Measurements from ENCODE around the gene TPK1. TPM values are rescaled to one million over a fixed set of nuclear protein-coding genes. Genes with fewer than 3 reads are reported as not detected.

The TPK1 gene
- polyA plus RNA-seq, 1 of the 3 experiments (the other 2 are of a cell fraction): 3.3 TPM

- ChIA-PET POLR2A (no interaction called here), CTCF (no interaction called here)
- H3K4me1 ChIP-seq (ENCODE audit: control insufficient read depth in 1 of 2, insufficient read depth in 2 of 2, low read depth in 1 of 2, low read length in 1 of 2): peaks cover 4 to 26% of the 10 kb centered on the region in 2 experiments; a peak in 3 of 4 replicates
- H2AFZ ChIP-seq (ENCODE audit: low read depth): no peak overlapping the region
- no peaks in the 10 kb centered on the region for H4K20me1 ChIP-seq (ENCODE audit: insufficient read depth)
- peaks cover 4% of the 10 kb centered on the region for H3F3A ChIP-seq (replicated peaks; ENCODE audit: insufficient read depth)
- TF ChIP-seq TAF1 (IDR thresholded peaks at IDR 0.05; ENCODE audit: borderline replicate concordance, low read depth, low read length) (no peak), MEF2A (IDR thresholded peaks at IDR 0.05; ENCODE audit: borderline replicate concordance, low read depth) (no peak), EZH2phosphoT487 (IDR thresholded peaks at IDR 0.05; ENCODE audit: borderline replicate concordance, low read depth) (no peak), NFIC (IDR thresholded peaks at IDR 0.05; ENCODE audit: borderline replicate concordance) (no peak), PBX3 (IDR thresholded peaks at IDR 0.05) (no peak), GATA2 (CRISPR knock-in tag; IDR thresholded peaks at IDR 0.05) (no peak)
- H3K9ac ChIP-seq: no peak overlapping the region
- no peaks in the 10 kb centered on the region for H3K36me3 ChIP-seq (replicated peaks in 1 of 2; ENCODE audit: control insufficient read depth in 1 of 2, insufficient read depth in 2 of 2, low read length in 1 of 2)
- WGBS (ENCODE audit: low lambda C conversion rate): 43% methylated on average over 3 of the region's 3 CpGs
- no peak for DNase-seq
- H3K4me3 ChIP-seq (ENCODE audit: low read depth in 2 of 2, low read length in 1 of 2): no peak overlapping the region
- H3K79me2 ChIP-seq (ENCODE audit: insufficient read depth): no peaks in the 10 kb centered on the region
- no peak overlapping the region for H3K27ac ChIP-seq (ENCODE audit: low read depth in 2 of 2, low read length in 1 of 2)
- H3K9me2 ChIP-seq: no peaks in the 10 kb centered on the region
- H3K27me3 ChIP-seq (ENCODE audit: insufficient read depth): no peaks in the 10 kb centered on the region
- H3K9me3 ChIP-seq: no peaks in the 10 kb centered on the region
- H3K4me2 ChIP-seq: no peak overlapping the region
Measured at GRCh38 chr7:144822223-144822622, 13.6 kb downstream of the TPK1 start.

GRCh38 chr7:144821067-144821466 lies 14.8 kb downstream of the TPK1 start:
- ChIA-PET POLR2A (no interaction called here), CTCF (no interaction called here)
- Histone ChIP-seq H2AFZ (ENCODE audit: low read depth) (no peak overlapping the region), H4K20me1 (ENCODE audit: insufficient read depth) (no peaks in the 10 kb centered on the region), H3K36me3 (replicated peaks in 1 of 2; ENCODE audit: control insufficient read depth in 1 of 2, insufficient read depth in 2 of 2, low read length in 1 of 2) (no peaks in the 10 kb centered on the region), H3K4me2 (no peak overlapping the region), H3K4me1 (ENCODE audit: control insufficient read depth in 1 of 2, insufficient read depth in 2 of 2, low read depth in 1 of 2, low read length in 1 of 2) (peaks cover 4 to 22% of the 10 kb centered on the region in 2 experiments; a peak in 3 of 4 replicates), H3K27me3 (ENCODE audit: insufficient read depth) (no peaks in the 10 kb centered on the region), H3F3A (replicated peaks; ENCODE audit: insufficient read depth) (peaks cover 4% of the 10 kb centered on the region), H3K4me3 (ENCODE audit: low read depth in 2 of 2, low read length in 1 of 2) (no peak overlapping the region), H3K9me2 (no peaks in the 10 kb centered on the region), H3K79me2 (ENCODE audit: insufficient read depth) (no peaks in the 10 kb centered on the region), H3K9me3 (no peaks in the 10 kb centered on the region), H3K27ac (ENCODE audit: low read depth in 2 of 2, low read length in 1 of 2) (no peak overlapping the region), H3K9ac (no peak overlapping the region)
- no peak for DNase-seq
- WGBS (ENCODE audit: low lambda C conversion rate): 49% methylated on average over 4 of the region's 4 CpGs
- no peak for TF ChIP-seq POLR2AphosphoS5 (IDR thresholded peaks at IDR 0.05; ENCODE audit: low read depth, low read length)
- TF ChIP-seq TAF1 (IDR thresholded peaks at IDR 0.05; ENCODE audit: borderline replicate concordance, low read depth, low read length): no peak
- TF ChIP-seq JUND (IDR thresholded peaks at IDR 0.05): no peak
- TF ChIP-seq, protein P1, sequence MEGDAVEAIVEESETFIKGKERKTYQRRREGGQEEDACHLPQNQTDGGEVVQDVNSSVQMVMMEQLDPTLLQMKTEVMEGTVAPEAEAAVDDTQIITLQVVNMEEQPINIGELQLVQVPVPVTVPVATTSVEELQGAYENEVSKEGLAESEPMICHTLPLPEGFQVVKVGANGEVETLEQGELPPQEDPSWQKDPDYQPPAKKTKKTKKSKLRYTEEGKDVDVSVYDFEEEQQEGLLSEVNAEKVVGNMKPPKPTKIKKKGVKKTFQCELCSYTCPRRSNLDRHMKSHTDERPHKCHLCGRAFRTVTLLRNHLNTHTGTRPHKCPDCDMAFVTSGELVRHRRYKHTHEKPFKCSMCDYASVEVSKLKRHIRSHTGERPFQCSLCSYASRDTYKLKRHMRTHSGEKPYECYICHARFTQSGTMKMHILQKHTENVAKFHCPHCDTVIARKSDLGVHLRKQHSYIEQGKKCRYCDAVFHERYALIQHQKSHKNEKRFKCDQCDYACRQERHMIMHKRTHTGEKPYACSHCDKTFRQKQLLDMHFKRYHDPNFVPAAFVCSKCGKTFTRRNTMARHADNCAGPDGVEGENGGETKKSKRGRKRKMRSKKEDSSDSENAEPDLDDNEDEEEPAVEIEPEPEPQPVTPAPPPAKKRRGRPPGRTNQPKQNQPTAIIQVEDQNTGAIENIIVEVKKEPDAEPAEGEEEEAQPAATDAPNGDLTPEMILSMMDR (IDR thresholded peaks at IDR 0.05): no peak
- TF ChIP-seq FOSL2 (IDR thresholded peaks at IDR 0.05; ENCODE audit: borderline replicate concordance, low read depth): no peak
- TF ChIP-seq, protein P2, sequence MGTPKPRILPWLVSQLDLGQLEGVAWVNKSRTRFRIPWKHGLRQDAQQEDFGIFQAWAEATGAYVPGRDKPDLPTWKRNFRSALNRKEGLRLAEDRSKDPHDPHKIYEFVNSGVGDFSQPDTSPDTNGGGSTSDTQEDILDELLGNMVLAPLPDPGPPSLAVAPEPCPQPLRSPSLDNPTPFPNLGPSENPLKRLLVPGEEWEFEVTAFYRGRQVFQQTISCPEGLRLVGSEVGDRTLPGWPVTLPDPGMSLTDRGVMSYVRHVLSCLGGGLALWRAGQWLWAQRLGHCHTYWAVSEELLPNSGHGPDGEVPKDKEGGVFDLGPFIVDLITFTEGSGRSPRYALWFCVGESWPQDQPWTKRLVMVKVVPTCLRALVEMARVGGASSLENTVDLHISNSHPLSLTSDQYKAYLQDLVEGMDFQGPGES (IDR thresholded peaks at IDR 0.05; ENCODE audit: low read depth, low read length): no peak
- TF ChIP-seq, protein P3, sequence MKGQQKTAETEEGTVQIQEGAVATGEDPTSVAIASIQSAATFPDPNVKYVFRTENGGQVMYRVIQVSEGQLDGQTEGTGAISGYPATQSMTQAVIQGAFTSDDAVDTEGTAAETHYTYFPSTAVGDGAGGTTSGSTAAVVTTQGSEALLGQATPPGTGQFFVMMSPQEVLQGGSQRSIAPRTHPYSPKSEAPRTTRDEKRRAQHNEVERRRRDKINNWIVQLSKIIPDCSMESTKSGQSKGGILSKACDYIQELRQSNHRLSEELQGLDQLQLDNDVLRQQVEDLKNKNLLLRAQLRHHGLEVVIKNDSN (IDR thresholded peaks at IDR 0.05; ENCODE audit: borderline replicate concordance, low read depth): no peak
- TF ChIP-seq RAD21 (IDR thresholded peaks at IDR 0.05; ENCODE audit: low read length): no peak
- no peak for TF ChIP-seq MAX (IDR thresholded peaks at IDR 0.05; ENCODE audit: low read depth)
- TF ChIP-seq NFIC (IDR thresholded peaks at IDR 0.05; ENCODE audit: borderline replicate concordance): no peak
- TF ChIP-seq EP300 (IDR thresholded peaks at IDR 0.05; ENCODE audit: borderline replicate concordance in 1 of 2, low read depth in 1 of 2, low read length in 1 of 2): no peak
- TF ChIP-seq MEF2A (IDR thresholded peaks at IDR 0.05; ENCODE audit: borderline replicate concordance, low read depth): no peak
- TF ChIP-seq USF2 (IDR thresholded peaks at IDR 0.05; ENCODE audit: borderline replicate concordance, low read depth, low read length): no peak
- TF ChIP-seq, protein P4, sequence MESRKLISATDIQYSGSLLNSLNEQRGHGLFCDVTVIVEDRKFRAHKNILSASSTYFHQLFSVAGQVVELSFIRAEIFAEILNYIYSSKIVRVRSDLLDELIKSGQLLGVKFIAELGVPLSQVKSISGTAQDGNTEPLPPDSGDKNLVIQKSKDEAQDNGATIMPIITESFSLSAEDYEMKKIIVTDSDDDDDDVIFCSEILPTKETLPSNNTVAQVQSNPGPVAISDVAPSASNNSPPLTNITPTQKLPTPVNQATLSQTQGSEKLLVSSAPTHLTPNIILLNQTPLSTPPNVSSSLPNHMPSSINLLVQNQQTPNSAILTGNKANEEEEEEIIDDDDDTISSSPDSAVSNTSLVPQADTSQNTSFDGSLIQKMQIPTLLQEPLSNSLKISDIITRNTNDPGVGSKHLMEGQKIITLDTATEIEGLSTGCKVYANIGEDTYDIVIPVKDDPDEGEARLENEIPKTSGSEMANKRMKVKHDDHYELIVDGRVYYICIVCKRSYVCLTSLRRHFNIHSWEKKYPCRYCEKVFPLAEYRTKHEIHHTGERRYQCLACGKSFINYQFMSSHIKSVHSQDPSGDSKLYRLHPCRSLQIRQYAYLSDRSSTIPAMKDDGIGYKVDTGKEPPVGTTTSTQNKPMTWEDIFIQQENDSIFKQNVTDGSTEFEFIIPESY (IDR thresholded peaks at IDR 0.05; ENCODE audit: borderline replicate concordance, low read depth): no peak
- no peak for TF ChIP-seq FOXJ3 (CRISPR knock-in tag; IDR thresholded peaks at IDR 0.05)
- TF ChIP-seq RCOR1 (IDR thresholded peaks at IDR 0.05; ENCODE audit: low read length): no peak
- TF ChIP-seq TEAD4 (IDR thresholded peaks at IDR 0.05; ENCODE audit: borderline replicate concordance, insufficient read depth): no peak
